BE2C (cell line): ENCODE measurements around the gene MDH1B.

Source experiments
- DNase-seq: peaks from one replicate; pipeline ENCODE4 v3.0.0-alpha.2; 2020
- H3K27me3 ChIP-seq: fragments of 250-450 bp; sonication (Bioruptor Pico); 2 replicates; pipeline ENCODE4 v1.5.1; 2020; ENCODE audit warnings: mild to moderate bottlenecking
- H3K36me3 ChIP-seq: fragments of 250-450 bp; sonication (Bioruptor Pico); 2 replicates; pipeline ENCODE4 v1.5.1; 2020; ENCODE audit warnings: mild to moderate bottlenecking
- H3K4me1 ChIP-seq: fragments of 250-450 bp; sonication (Bioruptor Pico); 2 replicates; pipeline ENCODE4 v1.5.1; 2020
- H3K4me3 ChIP-seq: 2 replicates; pipeline ENCODE4 v1.5.1; 2011; ENCODE audit warnings: low read depth, low read length
- H3K9me3 ChIP-seq: fragments of 250-450 bp; sonication (Bioruptor Pico); 2 replicates; pipeline ENCODE4 v1.5.1; 2020
- CTCF ChIP-seq: IDR thresholded peaks from 2 replicates; pipeline ENCODE4 v1.5.1; 2012; ENCODE audit warnings: mild to moderate bottlenecking, low read depth, low read length

Gene MDH1B

GRCh38 chr2:206740800-206741199, 24.3 kb downstream of the MDH1B start:
- no peaks in the 10 kb centered on the region for H3K27me3 ChIP-seq
- no peak for DNase-seq
- no peak for TF ChIP-seq CTCF

GRCh38 chr2:206739271-206739670, 25.9 kb downstream of the MDH1B start:
- no peak for DNase-seq
- no peak for TF ChIP-seq CTCF
- Histone ChIP-seq H3K27me3 (no peaks in the 10 kb centered on the region), H3K4me3 (no peak overlapping the region), H3K4me1 (no peaks in the 10 kb centered on the region), H3K36me3 (no peaks in the 10 kb centered on the region), H3K9me3 (no peaks in the 10 kb centered on the region)

More at GRCh38 chr2:206740800-206741199, 24.3 kb downstream of the MDH1B start:
- Histone ChIP-seq H3K36me3 (no peaks in the 10 kb centered on the region), H3K9me3 (no peaks in the 10 kb centered on the region), H3K4me1 (no peaks in the 10 kb centered on the region), H3K4me3 (no peak overlapping the region)

GRCh38 chr2:206736935-206737334, 28.2 kb downstream of the MDH1B start:
- no peaks in the 10 kb centered on the region for H3K36me3 ChIP-seq
- DNase-seq, result no peak
- no peaks in the 10 kb centered on the region for H3K4me1 ChIP-seq
- no peaks in the 10 kb centered on the region for H3K27me3 ChIP-seq
- H3K4me3 ChIP-seq, result no peak overlapping the region
- no peak for TF ChIP-seq CTCF
- no peaks in the 10 kb centered on the region for H3K9me3 ChIP-seq

GRCh38 chr2:206733341-206733740, 31.8 kb downstream of the MDH1B start:
- Histone ChIP-seq H3K36me3 (no peaks in the 10 kb centered on the region), H3K4me1 (no peaks in the 10 kb centered on the region), H3K9me3 (no peaks in the 10 kb centered on the region), H3K4me3 (no peak overlapping the region), H3K27me3 (peaks cover 3% of the 10 kb centered on the region; the same call in 1 of the 2 replicates)
- no peak for DNase-seq
- no peak for TF ChIP-seq CTCF

GRCh38 chr2:206728277-206729199, 36.6 kb downstream of the MDH1B start:
- no peak for DNase-seq
- no peaks in the 10 kb centered on the region for H3K9me3 ChIP-seq
- H3K4me3 ChIP-seq, result no peak overlapping the region
- H3K4me1 ChIP-seq, result no peaks in the 10 kb centered on the region
- no peaks in the 10 kb centered on the region for H3K36me3 ChIP-seq
- H3K27me3 ChIP-seq, result peaks cover 3% of the 10 kb centered on the region; the same call in 1 of the 2 replicates
- no peak for TF ChIP-seq CTCF

GRCh38 chr2:206727287-206727686, 37.8 kb downstream of the MDH1B start:
- no peaks in the 10 kb centered on the region for H3K9me3 ChIP-seq
- no peaks in the 10 kb centered on the region for H3K36me3 ChIP-seq
- no peak for DNase-seq
- no peak for TF ChIP-seq CTCF
- H3K4me3 ChIP-seq, result no peak overlapping the region
- no peaks in the 10 kb centered on the region for H3K4me1 ChIP-seq
- peaks cover 3% of the 10 kb centered on the region; the same call in 1 of the 2 replicates for H3K27me3 ChIP-seq
